GM21576 (cell line): ENCODE data around the gene PSMA8.
"Not testable (repeated sequence)": the region's sequence is repeated elsewhere in the genome, so short reads cannot be mapped to it uniquely, and the experiment has no call there.

Experiments
- ATAC-seq: cut with Tn5 transposase; IDR thresholded peaks from one replicate; pipeline ENCODE4 v1.9.1; 2021; ENCODE audit warnings: mild to moderate bottlenecking, moderate library complexity; ENCODE audit not compliant: unreplicated experiment

PSMA8 gene

DNA sequence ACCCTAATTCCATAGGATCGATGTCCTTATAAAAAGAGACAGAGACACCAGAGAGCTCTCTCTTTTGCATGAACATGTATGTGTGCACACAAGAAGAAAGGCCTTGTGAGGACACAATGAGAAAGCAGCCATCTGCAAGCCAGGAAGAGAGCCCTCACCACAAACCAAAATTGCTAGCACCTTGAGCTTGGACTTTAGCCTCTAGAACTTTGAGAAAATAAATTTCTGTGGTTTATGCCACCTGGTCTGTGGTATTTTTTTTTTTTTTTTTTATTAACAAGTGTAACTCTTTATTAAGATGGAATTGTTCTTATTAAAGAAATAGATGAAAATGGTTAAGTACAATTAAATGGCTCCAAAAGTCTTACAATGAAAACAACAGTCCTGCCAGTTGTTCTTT, 33.9 kb downstream of the PSMA8 start:
- ATAC-seq: peak; percentile 83

DNA sequence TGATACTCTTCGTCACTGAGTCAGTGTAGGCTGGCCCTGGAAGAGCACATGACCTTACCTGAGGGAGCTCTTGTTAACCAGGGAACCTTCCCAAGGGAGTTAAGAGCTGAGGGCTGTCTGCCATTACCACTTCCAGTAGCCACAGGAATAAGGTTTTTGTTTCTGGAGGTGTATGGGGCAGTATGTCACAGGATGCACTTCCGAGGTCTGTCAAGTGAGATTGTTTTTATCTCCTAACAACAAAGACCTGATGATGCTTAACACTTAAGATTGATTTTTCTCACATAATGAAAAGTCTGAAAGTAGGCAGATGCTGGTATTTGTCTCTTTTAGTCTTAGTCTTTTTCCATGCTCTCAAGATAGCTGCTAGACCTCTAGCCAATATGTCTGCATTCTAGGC, 41.8 kb downstream of the PSMA8 start:
- no peak for ATAC-seq

DNA sequence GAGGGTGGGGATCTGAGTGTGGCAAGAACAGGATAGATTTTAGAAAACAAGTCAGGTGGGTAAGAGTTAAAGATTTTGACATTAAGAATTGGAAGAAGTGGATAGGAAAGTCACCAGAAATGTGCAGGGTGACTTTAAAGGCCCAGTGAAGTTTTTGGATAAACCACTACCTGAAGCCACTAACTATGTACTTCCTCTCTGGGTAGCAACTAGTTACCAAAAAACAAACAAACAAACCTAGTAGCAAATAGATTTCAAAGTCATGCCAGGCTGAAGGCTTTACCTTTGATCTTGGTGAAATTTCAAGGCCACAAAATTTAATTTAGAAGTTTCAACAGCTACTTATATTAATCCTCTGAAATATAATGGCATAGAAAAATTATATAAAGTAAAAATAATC, 42.5 kb downstream of the PSMA8 start:
- ATAC-seq: no peak

- peak; percentile 52 for ATAC-seq
Observed at GRCh38 chr18:26181343-26181826, 47.7 kb downstream of the PSMA8 start.

DNA sequence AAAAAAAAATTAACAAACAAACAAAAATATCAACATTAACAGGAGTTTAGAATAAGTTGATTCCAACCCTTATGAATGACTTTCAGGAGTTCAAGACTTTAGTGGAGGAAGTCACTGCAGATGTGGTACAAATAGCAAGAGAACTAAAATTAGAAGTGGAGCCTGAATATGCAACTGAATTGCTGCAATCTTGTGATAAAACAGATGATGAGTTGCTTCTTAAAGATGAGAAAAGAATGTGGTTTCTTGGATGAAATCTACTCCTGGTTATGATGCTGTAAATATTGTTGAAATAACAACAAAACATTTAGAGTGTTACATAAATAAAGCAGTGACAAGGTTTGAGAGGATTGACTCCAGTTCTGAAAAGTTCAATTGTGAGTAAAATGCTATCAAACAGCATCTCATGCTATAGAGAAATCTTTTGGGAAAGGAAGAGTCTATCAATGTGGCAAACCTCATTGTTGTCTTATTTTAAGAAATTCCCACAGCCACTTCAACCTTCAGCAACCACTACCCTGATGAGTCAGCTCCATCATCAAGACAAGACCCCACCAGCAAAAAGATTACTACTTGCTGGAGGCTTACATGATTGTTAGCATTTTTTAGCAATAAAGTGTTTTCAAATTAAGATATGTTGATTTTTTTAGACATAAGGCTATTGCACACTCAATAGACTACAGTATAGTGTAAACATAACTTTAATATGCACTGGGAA, 49.9 kb downstream of the PSMA8 start:
- no peak for ATAC-seq

GRCh38 chr18:26185267-26185666, 51.6 kb downstream of the PSMA8 start:
- no peak for ATAC-seq

- peak; percentile 84 for ATAC-seq
Observed at GRCh38 chr18:26190506-26190905, 56.8 kb downstream of the PSMA8 start.

GRCh38 chr18:26192233-26192632, 58.6 kb downstream of the PSMA8 start:
- ATAC-seq: no peak

DNA sequence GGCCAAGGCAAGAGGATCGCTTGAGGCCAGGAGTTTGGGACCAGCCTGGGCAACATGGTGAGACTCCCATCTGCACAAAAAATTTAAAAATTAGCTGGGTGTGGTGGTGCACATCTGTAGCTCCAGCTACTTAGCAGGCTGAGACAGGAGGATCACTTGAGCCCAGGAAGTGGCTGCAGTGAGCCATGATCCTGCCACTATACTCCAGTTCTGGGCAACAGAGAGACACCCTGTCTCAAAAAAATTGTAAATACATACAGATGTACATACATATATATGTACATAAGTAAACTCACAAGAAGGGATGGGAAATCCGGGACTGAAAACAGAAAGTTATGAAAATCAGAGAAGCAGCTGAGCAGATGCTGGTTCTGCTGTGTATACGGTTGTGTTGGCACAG, 62.9 kb downstream of the PSMA8 start:
- no peak for ATAC-seq

DNA sequence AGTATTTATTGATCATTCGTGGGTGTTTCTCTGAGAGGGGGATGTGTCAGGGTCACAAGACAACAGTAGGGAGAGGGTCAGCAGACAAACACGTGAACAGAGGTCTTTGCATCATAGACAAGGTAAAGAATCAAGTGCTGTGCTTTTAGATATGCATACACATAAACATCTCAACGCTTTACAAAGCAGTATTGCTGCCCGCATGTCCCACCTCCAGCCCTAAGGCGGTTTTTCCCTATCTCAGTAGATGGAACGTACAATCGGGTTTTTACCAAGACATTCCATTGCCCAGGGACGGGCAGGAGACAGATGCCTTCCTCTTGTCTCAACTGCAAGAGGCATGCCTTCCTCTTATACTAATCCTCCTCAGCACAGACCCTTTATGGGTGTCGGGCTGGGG, 68.3 kb downstream of the PSMA8 start:
- not testable (repeated sequence) for ATAC-seq

DNA sequence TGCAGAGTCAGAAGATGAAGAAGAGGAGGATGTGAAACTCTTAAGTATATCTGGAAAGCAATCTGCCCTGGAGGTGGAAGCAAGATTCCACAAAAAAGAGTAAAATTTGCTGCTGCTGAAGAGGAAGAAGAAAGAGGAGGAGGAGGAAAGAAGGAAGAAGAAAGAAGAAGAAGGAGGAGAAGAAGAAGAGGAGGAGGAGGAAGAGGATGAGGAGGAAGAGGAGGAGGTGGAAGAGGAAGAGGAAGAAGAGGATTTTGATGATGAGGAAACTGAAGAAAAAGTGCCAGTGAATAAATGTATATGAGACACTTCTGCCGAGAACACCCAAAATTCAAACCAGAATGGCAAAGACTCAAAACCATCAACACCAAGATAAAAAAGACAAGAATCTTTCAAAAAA, 71.6 kb downstream of the PSMA8 start:
- ATAC-seq: no peak

GRCh38 chr18:26206488-26206887, 72.8 kb downstream of the PSMA8 start:
- ATAC-seq: no peak

DNA sequence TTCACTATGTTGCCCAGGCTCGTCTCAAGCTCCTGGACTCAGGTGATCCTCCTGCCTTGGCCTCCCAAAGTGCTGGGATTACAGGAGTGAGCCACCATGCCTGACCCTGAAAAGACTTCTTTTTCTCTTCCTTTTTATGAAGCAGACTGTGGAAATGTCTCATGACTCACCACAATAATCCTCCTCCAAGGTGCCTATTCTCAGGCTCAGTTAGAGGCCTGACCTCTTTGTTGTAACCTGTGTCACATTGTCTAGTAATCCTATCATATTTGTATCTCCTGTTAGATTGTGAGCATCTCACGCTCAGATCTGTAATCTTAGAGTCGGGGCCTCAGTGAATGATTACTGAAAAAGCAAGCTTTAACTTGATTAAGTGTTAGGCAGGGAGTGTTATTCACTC, 74.3 kb downstream of the PSMA8 start:
- no peak for ATAC-seq

DNA sequence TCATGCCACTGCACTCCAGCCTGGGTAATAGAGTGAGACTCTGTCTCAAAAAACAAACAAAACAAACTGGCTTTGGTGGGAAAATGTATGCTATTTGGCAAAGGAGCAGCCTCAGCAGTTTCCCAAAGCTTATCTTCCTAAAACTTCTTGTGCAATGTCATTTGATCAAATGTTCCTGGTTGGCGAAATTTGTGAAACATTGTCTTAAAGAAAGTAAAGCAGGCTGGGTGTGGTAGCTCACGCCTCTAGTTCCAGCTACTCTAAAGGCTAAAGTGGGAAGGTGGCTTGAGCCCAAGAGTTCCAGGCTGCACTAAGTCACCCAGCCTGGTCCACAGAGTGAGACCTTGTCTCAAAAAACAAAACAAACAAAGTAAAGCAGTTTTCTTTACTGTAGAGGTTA, 75.3 kb downstream of the PSMA8 start:
- ATAC-seq: no peak

DNA sequence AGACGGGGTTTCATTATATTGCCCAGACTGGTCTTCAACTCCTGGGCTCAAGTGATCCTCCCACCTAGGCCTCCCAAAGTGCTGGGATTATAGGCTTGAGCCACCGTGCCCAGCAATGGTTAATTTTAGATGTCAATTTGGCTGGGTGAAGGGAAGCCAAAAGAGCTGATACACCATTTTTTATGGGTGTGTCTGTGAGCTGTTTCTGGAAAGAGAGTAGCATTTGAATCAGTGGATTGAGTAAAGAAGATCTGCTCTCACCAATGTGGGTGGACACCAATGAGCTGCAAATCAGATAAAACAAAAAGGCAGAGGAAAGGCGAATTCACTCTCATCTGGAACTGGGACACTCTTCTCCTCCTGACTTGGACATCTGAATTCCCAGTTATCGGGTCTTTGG, 76.5 kb downstream of the PSMA8 start:
- ATAC-seq: no peak

GRCh38 chr18:26215247-26215970, 81.7 kb downstream of the PSMA8 start:
- peak; percentile 96 for ATAC-seq

DNA sequence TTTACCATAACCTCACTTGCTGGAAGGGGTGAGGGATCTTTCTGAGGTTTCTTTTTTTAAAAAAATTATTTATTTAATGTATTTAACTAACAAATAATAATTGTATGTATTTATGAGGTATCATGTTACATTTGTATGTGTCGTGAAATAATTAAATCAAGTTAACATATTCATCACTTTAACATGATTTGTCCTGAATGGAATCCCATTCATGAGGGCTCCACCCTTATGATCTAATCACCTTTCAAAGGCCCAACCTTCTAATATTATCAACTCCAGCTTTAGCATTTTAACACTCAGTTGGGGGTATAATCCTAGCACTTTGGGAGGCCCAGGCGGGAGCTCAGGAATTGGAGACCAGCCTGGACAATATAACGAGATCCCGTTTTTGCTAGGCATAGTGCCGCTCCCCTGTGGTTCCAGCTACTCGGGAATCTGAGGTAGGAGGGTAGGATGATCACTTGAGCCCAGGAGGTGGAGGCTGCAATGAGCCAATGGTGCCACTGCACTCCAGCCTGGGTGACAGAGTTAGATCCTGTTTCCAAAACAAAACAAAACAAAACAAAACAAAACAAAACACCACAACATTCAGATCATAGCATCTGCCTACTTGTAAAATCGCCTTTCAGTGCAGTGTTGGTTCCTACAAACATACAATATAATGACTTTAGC, 91.5 kb downstream of the PSMA8 start:
- ATAC-seq: no peak

DNA sequence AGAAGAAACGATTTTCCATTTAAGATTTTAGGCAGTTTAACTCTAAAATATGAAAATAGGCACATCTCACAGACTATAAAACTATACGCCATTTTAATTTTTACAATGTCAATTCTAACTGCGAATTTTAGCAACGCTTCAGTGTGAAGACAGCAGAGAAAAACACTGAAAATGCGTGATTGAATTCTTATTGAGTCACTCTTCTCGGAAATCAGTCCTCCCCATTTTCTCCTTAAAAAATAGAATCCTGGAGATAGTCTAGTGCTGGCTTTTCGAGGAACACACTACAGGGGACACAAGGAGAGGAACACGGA, 92.2 kb downstream of the PSMA8 start:
- ATAC-seq: no peak

GRCh38 chr18:26226229-26227050, 92.8 kb downstream of the PSMA8 start, which contains the start of gene TAF4B:
TSS of gene TAF4B (plus strand) at chr18:26226445. CDS start at chr18:26226934, 489 bp downstream.
- ATAC-seq: peak; percentile 79

- ATAC-seq: no peak
Observed at GRCh38 chr18:26227051-26227670, 93.5 kb downstream of the PSMA8 start.
